ENCODE measurements around the gene MEAF6. TPM values are rescaled to one million over a fixed set of nuclear protein-coding genes. Genes with fewer than 3 reads are reported as not detected.
"Not testable (repeated sequence)": the region's sequence is repeated elsewhere in the genome, so short reads cannot be mapped to it uniquely, and the experiment has no call there.

The MEAF6 gene
- total RNA-seq, 1 donor from 2014 or later = 74.2 TPM

GRCh38 chr1:37532418-37533156, 18.0 kb upstream of the MEAF6 start:
- DNase-seq (ENCODE audit: low spot score) = not testable (repeated sequence)

- DNase-seq (ENCODE audit: low spot score) = not testable (repeated sequence)
Observed at GRCh38 chr1:37529888-37530287, 15.3 kb upstream of the MEAF6 start.

- DNase-seq (ENCODE audit: low spot score) = no peak
Observed at GRCh38 chr1:37519613-37520012, 5.0 kb upstream of the MEAF6 start.

GRCh38 chr1:37518929-37519328, 4.4 kb upstream of the MEAF6 start:
- not testable (repeated sequence) for DNase-seq (ENCODE audit: low spot score)

GRCh38 chr1:37518241-37518640, 3.7 kb upstream of the MEAF6 start:
- DNase-seq (ENCODE audit: low spot score) = not testable (repeated sequence)

GRCh38 chr1:37517569-37517968, 3.0 kb upstream of the MEAF6 start:
- DNase-seq (ENCODE audit: low spot score) = no peak

- no peak for DNase-seq (ENCODE audit: low spot score)
Observed at GRCh38 chr1:37515185-37516034, 844 bp upstream of the MEAF6 start.

GRCh38 chr1:37513795-37514349, 694 bp downstream of the MEAF6 start:
- DNase-seq (ENCODE audit: low spot score) = no peak

GRCh38 chr1:37509181-37509580, 5.4 kb downstream of the MEAF6 start:
- no peak for DNase-seq (ENCODE audit: low spot score)

GRCh38 chr1:37506740-37507139, 7.8 kb downstream of the MEAF6 start:
- DNase-seq (ENCODE audit: low spot score) = no peak

- not testable (repeated sequence) for DNase-seq (ENCODE audit: low spot score)
Observed at GRCh38 chr1:37502791-37503190, 11.8 kb downstream of the MEAF6 start.

- no peak for DNase-seq (ENCODE audit: low spot score)
Observed at GRCh38 chr1:37502104-37502503, 12.5 kb downstream of the MEAF6 start.

GRCh38 chr1:37501661-37502060, 12.9 kb downstream of the MEAF6 start:
- DNase-seq (ENCODE audit: low spot score) = no peak

GRCh38 chr1:37498872-37499617, 15.5 kb downstream of the MEAF6 start:
- DNase-seq (ENCODE audit: low spot score) = no peak

- peak; percentile 69 for DNase-seq (ENCODE audit: low spot score)
Observed at GRCh38 chr1:37497832-37498231, 16.7 kb downstream of the MEAF6 start.

GRCh38 chr1:37495875-37496274, 18.7 kb downstream of the MEAF6 start:
- no peak for DNase-seq (ENCODE audit: low spot score)

GRCh38 chr1:37493336-37494098, 21.0 kb downstream of the MEAF6 start:
- DNase-seq (ENCODE audit: low spot score) = no peak

GRCh38 chr1:37487619-37487984, 27.0 kb downstream of the MEAF6 start:
- no peak for DNase-seq (ENCODE audit: low spot score)

GRCh38 chr1:37486680-37487618, 27.6 kb downstream of the MEAF6 start:
- peak; percentile 79 for DNase-seq (ENCODE audit: low spot score)
